ENCODE data around the gene SUPT20HL1. TPM values are rescaled to one million over a fixed set of nuclear protein-coding genes. Genes with fewer than 3 reads are reported as not detected.
"Not testable (repeated sequence)": the region's sequence is repeated elsewhere in the genome, so short reads cannot be mapped to it uniquely, and the experiment has no call there.

The SUPT20HL1 gene
- total and polyA plus RNA-seq, 11 donors, result not detected

GRCh38 chrX:24347881-24348280 lies 12.6 kb upstream of the SUPT20HL1 start:
- DNase-seq, result no peak
- no peak overlapping the region for H3K4me3 ChIP-seq
- no peaks in the 10 kb centered on the region for H3K36me3 ChIP-seq
- TF ChIP-seq POLR2A (IDR thresholded peaks at IDR 0.05) (no peak), CTCF (IDR thresholded peaks at IDR 0.05) (no peak)
- intact Hi-C loops (cut with DNase I), result no loop called here
- H3K27ac ChIP-seq, result no peak overlapping the region
- H3K4me1 ChIP-seq, result peaks cover 0 to 7% (median 0%) of the 10 kb centered on the region in 12 donors
- WGBS, 4 donors, result 11 to 33% (median 22%) methylated on average over 1 of the region's 1 CpG
- peak in 1 of 4 donors; percentile 51 for ATAC-seq
- peaks cover 0 to 23% (median 0%) of the 10 kb centered on the region in 9 donors for H3K27me3 ChIP-seq
- no peaks in the 10 kb centered on the region for H3K9me3 ChIP-seq

GRCh38 chrX:24350217-24350616 lies 10.2 kb upstream of the SUPT20HL1 start:
- Histone ChIP-seq H3K4me3 (no peak overlapping the region), H3K27me3 (peaks cover 0 to 14% (median 0%) of the 10 kb centered on the region in 9 donors), H3K27ac (no peak overlapping the region), H3K4me1 (peaks cover 0 to 7% (median 0%) of the 10 kb centered on the region in 12 donors), H3K36me3 (no peaks in the 10 kb centered on the region), H3K9me3 (no peaks in the 10 kb centered on the region)
- DNase-seq (no peak), ATAC-seq (no peak)
- 90 to 98% (median 96%) methylated on average over 4 of the region's 4 CpGs for WGBS, 4 donors
- intact Hi-C loops (cut with DNase I), result no loop called here
- no peak for TF ChIP-seq POLR2A (IDR thresholded peaks at IDR 0.05)
- no peak for TF ChIP-seq CTCF (IDR thresholded peaks at IDR 0.05)

GRCh38 chrX:24355095-24355494 lies 5.3 kb upstream of the SUPT20HL1 start:
- Histone ChIP-seq H3K27ac (no peak overlapping the region), H3K36me3 (no peaks in the 10 kb centered on the region), H3K9me3 (no peaks in the 10 kb centered on the region), H3K4me1 (no peaks in the 10 kb centered on the region), H3K27me3 (peaks cover 0 to 13% (median 0%) of the 10 kb centered on the region in 9 donors), H3K4me3 (no peak overlapping the region)
- DNase-seq (no peak), ATAC-seq (no peak)
- no peak for TF ChIP-seq CTCF (IDR thresholded peaks at IDR 0.05)
- no peak for TF ChIP-seq POLR2A (IDR thresholded peaks at IDR 0.05)
- 81 to 94% (median 87%) methylated on average over 8 of the region's 8 CpGs for WGBS, 4 donors
- intact Hi-C loops (cut with DNase I), result no loop called here

GRCh38 chrX:24357106-24357505 lies 3.3 kb upstream of the SUPT20HL1 start:
- H3K9me3 ChIP-seq, result peaks cover 0 to 4% (median 0%) of the 10 kb centered on the region in 12 donors
- no peaks in the 10 kb centered on the region for H3K36me3 ChIP-seq
- no peak overlapping the region for H3K4me3 ChIP-seq
- DNase-seq (no peak), ATAC-seq (peak in 1 of 4 donors; percentile 34)
- intact Hi-C loops (cut with DNase I), result no loop called here
- no peaks in the 10 kb centered on the region for H3K4me1 ChIP-seq
- peaks cover 0 to 13% (median 0%) of the 10 kb centered on the region in 9 donors for H3K27me3 ChIP-seq
- H3K27ac ChIP-seq, result no peak overlapping the region
- no peak for TF ChIP-seq POLR2A (IDR thresholded peaks at IDR 0.05)
- TF ChIP-seq CTCF (IDR thresholded peaks at IDR 0.05), result no peak

GRCh38 chrX:24362089-24362745 lies 1.8 kb downstream of the SUPT20HL1 start:
- intact Hi-C loops (cut with DNase I), result loop anchor here in 1 of 10 donors (10.0 kb wide), 1 partner anchor 97 kb away; no protein-coding TSS in a partner anchor
- ATAC-seq, H3K4me1 ChIP-seq, H3K27ac ChIP-seq, H3K9me3 ChIP-seq, H3K4me3 ChIP-seq, DNase-seq, H3K36me3 ChIP-seq, H3K27me3 ChIP-seq: not testable (repeated sequence)
- WGBS, 4 donors, result 87 to 96% (median 93%) methylated on average over 22 to 41 of the region's 41 CpGs

- peak; percentile 26 to 86 (median 66) for ATAC-seq
- Histone ChIP-seq H3K27me3 (peaks cover 0 to 10% (median 0%) of the 10 kb centered on the region in 9 donors), H3K27ac (peak overlapping the region in 2 of 12 donors; percentile 14 to 30)
- intact Hi-C loops (cut with DNase I), result loop anchor here in 1 of 10 donors (10.0 kb wide), 1 partner anchor 99 kb away; no protein-coding TSS in a partner anchor
- H3K36me3 ChIP-seq, H3K4me3 ChIP-seq, DNase-seq, H3K4me1 ChIP-seq, H3K9me3 ChIP-seq: not testable (repeated sequence)
- WGBS, 4 donors, result 58 to 78% (median 66%) methylated on average over 10 to 15 of the region's 16 CpGs
Observed at GRCh38 chrX:24363432-24364181, 3.2 kb downstream of the SUPT20HL1 start.
